ENCODE measurements around the gene WAPL. TPM values are rescaled to one million over a fixed set of nuclear protein-coding genes. Genes with fewer than 3 reads are reported as not detected.

WAPL gene
- total RNA-seq, 1 donor from 2014 or later, result 79.4 TPM

- peaks cover 85% of the 10 kb centered on the region for H3K27me3 ChIP-seq
Observed at GRCh38 chr10:86399879-86400704, 121.5 kb downstream of the WAPL start.

GRCh38 chr10:86399514-86399878 lies 122.1 kb downstream of the WAPL start:
- peaks cover 32% of the 10 kb centered on the region for H3K27me3 Mint-ChIP-seq (ENCODE audit: insufficient read depth, low read depth)
- Histone ChIP-seq H3K36me3 (no peaks in the 10 kb centered on the region), H3K9ac (no peak overlapping the region), H3K27me3 (peaks cover 80% of the 10 kb centered on the region), H3K9me3 (ENCODE audit: low read depth) (no peaks in the 10 kb centered on the region), H3K79me2 (ENCODE audit: low read depth) (no peaks in the 10 kb centered on the region), H3K4me3 (no peak overlapping the region), H4K20me1 (ENCODE audit: low read depth) (no peaks in the 10 kb centered on the region), H3K4me1 (peaks cover 11% of the 10 kb centered on the region), H2AFZ (replicated peaks) (no peak overlapping the region), H3K4me2 (peak overlapping the region; percentile 83), H3F3A (ENCODE audit: low read depth) (peaks cover 10% of the 10 kb centered on the region), H3K27ac (no peak overlapping the region)
- H3K9me3 Mint-ChIP-seq, result peaks cover 2% of the 10 kb centered on the region
- DNase-seq (ENCODE audit: low spot score), result no peak
- no peaks in the 10 kb centered on the region for H3K36me3 Mint-ChIP-seq
- no peak for TF ChIP-seq CTCF (IDR thresholded peaks at IDR 0.05)
- TF ChIP-seq EZH2 (IDR thresholded peaks at IDR 0.05), result no peak
- TF ChIP-seq EZH2phosphoT487 (IDR thresholded peaks at IDR 0.05), result no peak
- no peak overlapping the region for H3K27ac Mint-ChIP-seq
- peaks cover 17% of the 10 kb centered on the region for H3K4me1 Mint-ChIP-seq
- H3K4me3 Mint-ChIP-seq, result peak overlapping the region; percentile 87

More at GRCh38 chr10:86399879-86400704, 121.5 kb downstream of the WAPL start:
- no peak overlapping the region for H3K27ac ChIP-seq
- H3K36me3 ChIP-seq, result no peaks in the 10 kb centered on the region
- Mint-ChIP-seq H3K4me3 (peak overlapping the region; percentile 87), H3K9me3 (peaks cover 2% of the 10 kb centered on the region), H3K4me1 (peaks cover 17% of the 10 kb centered on the region), H3K27me3 (ENCODE audit: insufficient read depth, low read depth) (peaks cover 32% of the 10 kb centered on the region), H3K36me3 (no peaks in the 10 kb centered on the region), H3K27ac (no peak overlapping the region)
- peak; percentile 98 for DNase-seq (ENCODE audit: low spot score)
- no peaks in the 10 kb centered on the region for H4K20me1 ChIP-seq (ENCODE audit: low read depth)
- no peaks in the 10 kb centered on the region for H3K79me2 ChIP-seq (ENCODE audit: low read depth)
- peaks cover 10% of the 10 kb centered on the region for H3F3A ChIP-seq (ENCODE audit: low read depth)
- no peaks in the 10 kb centered on the region for H3K9me3 ChIP-seq (ENCODE audit: low read depth)
- H3K4me2 ChIP-seq, result peak overlapping the region; percentile 83
- peak overlapping the region; percentile 48 for H3K4me3 ChIP-seq
- H2AFZ ChIP-seq (replicated peaks), result peak overlapping the region; percentile 88
- H3K4me1 ChIP-seq, result peaks cover 11% of the 10 kb centered on the region
- TF ChIP-seq EZH2phosphoT487 (IDR thresholded peaks at IDR 0.05) (no peak), EZH2 (IDR thresholded peaks at IDR 0.05) (peak; percentile 7), CTCF (IDR thresholded peaks at IDR 0.05) (peak; percentile 84)
- no peak overlapping the region for H3K9ac ChIP-seq

- no peak overlapping the region for H3K27ac Mint-ChIP-seq
- no peak overlapping the region for H3K9ac ChIP-seq
- no peak overlapping the region for H2AFZ ChIP-seq (replicated peaks)
Observed at GRCh38 chr10:86397120-86397519, 124.5 kb downstream of the WAPL start.

More at GRCh38 chr10:86397120-86397519, 124.5 kb downstream of the WAPL start:
- Mint-ChIP-seq H3K4me3 (no peak overlapping the region), H3K9me3 (no peaks in the 10 kb centered on the region), H3K4me1 (peaks cover 17% of the 10 kb centered on the region), H3K27me3 (ENCODE audit: insufficient read depth, low read depth) (peaks cover 19% of the 10 kb centered on the region), H3K36me3 (no peaks in the 10 kb centered on the region)
- Histone ChIP-seq H3K79me2 (ENCODE audit: low read depth) (no peaks in the 10 kb centered on the region), H3K4me1 (peaks cover 11% of the 10 kb centered on the region), H3K27ac (no peak overlapping the region), H3K4me2 (no peak overlapping the region), H3K36me3 (no peaks in the 10 kb centered on the region), H3K4me3 (no peak overlapping the region), H3K9me3 (ENCODE audit: low read depth) (no peaks in the 10 kb centered on the region), H4K20me1 (ENCODE audit: low read depth) (no peaks in the 10 kb centered on the region), H3F3A (ENCODE audit: low read depth) (peaks cover 10% of the 10 kb centered on the region), H3K27me3 (peaks cover 67% of the 10 kb centered on the region)
- no peak for TF ChIP-seq EZH2phosphoT487 (IDR thresholded peaks at IDR 0.05)
- TF ChIP-seq EZH2 (IDR thresholded peaks at IDR 0.05), result no peak
- TF ChIP-seq CTCF (IDR thresholded peaks at IDR 0.05), result no peak
- no peak for DNase-seq (ENCODE audit: low spot score)
